ENCODE measurements around the gene ATP4A.
A peak's percentile ranks its signal among the peaks of the same experiment; 100 is the strongest.
"Not testable (repeated sequence)": the region's sequence is repeated elsewhere in the genome, so short reads cannot be mapped to it uniquely, and the experiment has no call there.

ATP4A gene

DNA sequence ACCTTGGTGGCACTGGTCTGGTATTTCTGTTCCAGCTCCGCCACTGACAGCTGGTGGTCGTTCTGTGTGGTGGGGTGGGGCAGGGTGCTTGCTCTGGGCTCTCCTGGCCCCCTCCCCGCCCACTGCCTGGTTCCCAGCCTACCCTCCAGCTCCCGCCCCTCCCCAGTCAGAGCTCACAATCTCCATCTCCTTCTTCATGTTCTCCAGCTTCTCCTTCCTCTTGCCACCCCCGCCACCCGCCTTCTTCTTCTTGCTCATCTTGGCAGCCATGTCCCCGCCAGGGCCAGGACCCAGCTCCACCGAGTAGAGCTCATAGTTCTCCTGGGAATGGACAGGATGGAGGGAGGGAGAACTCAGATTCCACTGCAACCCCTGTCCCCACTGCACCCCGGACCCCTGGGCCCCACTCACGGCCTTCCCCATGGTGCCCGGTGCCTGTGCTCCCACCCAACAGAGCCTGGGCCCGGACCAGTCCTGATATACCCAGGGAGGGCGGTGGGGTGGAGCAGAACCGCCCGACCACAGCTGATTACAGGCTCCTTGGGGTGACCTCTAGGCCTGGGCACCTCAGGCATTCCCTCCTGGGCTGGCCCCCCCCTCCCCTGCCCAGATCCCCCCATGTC lies at the start of gene ATP4A:
ATP4A (minus strand) TSS at position 452 of the 623 bp plus-strand sequence; CDS start at position 423, 29 bp downstream.
- DNase-seq (ENCODE audit: low read depth in 2 of 2) = no peak

DNA sequence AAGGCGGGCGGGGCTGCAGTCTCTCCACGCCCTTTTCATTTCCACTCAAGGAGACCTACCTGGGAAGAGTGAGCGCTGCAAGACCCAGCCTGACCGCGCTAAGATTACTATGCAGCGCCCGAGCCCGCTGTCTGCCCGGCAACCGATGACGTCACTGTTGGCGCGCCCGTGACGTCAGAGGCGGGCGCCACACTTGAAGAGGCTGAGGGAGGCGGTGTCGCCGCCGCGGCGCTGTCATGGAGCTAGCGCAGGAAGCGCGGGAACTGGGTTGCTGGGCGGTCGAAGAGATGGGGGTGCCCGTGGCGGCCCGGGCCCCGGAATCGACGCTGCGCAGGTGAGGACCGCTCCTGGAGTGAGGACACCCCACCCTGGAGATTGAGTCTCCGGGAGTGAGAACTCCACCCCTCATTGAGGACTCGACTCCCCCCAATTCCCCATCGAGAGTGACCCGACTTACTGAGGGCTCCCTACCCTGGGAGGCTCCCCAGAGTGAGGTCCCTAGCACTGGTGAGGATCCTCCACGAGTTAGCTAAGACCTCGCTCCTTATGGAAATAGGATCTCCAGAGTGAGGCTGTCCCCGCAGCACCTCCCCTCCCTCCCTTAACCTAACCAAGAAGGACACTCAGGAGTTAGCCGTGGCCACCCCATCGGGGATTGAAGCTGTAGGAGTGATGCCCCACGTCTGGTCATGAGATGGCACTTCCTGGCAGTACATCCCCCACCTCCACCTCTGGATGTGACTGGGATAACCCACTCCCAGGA lies 49.3 kb upstream of the ATP4A start, which contains the start of gene HAUS5:
HAUS5 (plus strand) TSS at position 177 of the 763 bp plus-strand sequence; CDS start at position 237, 60 bp downstream.
- peak; percentile 91 to 93 for DNase-seq (ENCODE audit: low read depth in 2 of 2)

DNA sequence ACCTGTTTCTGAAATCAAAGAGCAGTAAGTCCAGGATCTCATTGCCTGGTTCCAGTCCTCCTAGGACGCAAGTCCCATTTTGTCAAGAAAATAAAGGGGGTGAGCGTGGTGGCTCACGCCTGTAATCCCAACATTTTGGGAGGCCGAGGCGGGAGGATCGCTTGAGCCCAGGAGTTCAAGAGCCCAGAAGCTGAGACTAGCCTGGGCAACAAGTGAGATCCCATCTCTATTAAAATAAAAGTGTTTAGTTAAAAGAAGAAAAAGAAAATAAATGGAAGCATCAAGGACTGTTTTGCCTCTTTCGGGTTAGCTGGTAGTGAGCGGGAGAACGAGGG lies 48.7 kb upstream of the ATP4A start:
- no peak for DNase-seq (ENCODE audit: low read depth in 2 of 2)

DNA sequence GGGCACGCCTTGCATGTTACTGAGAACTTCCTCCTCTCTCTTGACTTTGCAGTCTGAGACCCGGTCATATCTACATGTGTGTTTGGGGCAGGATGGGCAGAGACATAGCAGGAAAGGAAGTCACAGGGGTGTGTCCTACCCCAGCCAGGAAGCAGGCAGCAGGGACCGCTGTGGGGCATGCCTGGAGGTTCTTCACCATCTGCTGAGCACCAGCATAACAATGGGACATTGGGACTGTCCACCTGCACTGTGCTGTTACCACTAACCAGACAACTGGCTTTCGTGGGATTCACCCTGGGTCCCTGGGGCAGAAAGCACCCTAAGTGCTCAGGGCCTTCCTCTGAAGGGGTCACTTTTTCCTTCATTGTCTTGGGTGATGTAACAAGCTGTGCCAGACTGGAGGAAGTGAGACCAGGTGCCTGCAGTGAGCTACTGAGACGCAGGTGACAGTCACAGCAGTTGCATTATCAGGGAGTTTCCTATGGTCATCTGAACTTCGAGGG lies 46.4 kb upstream of the ATP4A start:
- DNase-seq (ENCODE audit: low read depth in 2 of 2) = no peak

DNA sequence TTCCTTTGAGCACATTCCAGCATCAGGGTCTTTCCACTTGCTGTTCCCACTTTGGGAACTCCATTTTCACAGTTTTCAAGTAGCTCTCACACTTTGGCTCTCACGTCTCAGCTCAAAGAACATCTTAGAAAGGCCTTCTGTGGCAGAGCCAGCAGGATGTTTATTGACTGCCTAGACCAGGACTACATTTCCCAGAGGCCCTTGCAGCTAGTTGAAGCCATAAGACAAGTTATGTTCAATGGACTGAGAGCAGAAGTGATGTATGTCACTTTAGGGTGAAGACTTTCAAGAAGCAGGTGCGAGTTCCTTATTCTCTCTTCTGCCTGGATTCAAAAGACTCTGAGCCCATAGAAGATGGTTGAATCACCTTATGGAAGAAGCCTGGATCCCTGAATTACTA lies 44.8 kb upstream of the ATP4A start:
- no peak for DNase-seq (ENCODE audit: low read depth in 2 of 2)

DNA sequence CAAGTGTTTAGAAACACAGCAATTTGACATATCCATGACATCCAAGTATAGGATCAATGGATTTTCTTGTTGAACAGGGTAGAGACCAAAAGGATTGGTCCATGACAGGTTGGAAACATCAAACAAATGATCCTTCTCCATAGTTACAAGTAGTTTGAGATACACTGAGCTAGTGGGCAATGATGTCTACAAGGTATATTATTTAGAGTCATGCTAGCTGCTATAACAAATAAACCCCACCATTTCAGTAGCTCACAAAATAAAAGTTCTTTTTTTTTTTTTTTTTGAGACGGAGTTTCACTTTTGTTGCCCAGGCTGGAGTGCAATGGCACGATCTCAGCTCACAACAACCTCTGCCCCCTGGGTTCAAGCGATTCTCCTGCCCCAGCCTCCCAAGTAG lies 44.2 kb upstream of the ATP4A start:
- DNase-seq (ENCODE audit: low read depth in 2 of 2) = no peak

DNA sequence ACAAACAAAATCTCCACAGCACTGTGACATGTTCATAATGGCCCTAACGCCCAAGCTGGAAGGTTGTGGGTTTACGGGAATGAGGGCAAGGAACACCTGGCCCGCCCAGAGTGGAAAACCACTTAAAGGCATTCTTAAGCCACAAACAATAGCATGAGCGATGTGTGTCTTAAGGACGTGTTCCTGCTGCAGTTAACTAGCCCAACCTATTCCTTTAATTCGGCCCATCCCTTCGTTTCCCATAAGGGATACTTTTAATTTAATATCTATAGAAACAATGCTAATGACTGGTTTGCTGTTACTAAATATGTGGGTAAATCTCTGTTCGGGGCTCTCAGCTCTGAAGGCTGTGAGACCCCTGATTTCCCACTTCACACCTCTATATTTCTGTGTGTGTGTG lies 43.7 kb upstream of the ATP4A start:
- not testable (repeated sequence) for DNase-seq (ENCODE audit: low read depth in 2 of 2)

DNA sequence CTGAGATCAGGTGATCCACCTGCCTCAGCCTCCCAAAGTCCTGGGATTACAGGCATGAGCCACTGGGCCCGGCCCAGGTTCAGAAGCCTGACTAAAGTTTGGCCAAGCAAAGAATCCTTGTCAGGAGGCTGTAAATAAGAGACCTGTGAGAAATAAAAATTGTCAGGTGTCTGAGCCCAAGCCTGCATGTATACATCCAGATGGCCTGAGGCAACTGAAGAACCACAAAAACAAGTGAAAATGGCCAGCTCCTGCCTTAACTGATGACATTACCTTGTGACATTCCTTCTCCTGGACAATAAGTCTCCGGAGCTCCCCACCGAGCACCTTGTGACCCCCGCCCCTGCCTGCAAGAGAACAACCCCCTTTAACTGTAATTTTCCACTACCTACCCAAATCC lies 41.0 kb upstream of the ATP4A start:
- DNase-seq (ENCODE audit: low read depth in 2 of 2) = not testable (repeated sequence)

DNA sequence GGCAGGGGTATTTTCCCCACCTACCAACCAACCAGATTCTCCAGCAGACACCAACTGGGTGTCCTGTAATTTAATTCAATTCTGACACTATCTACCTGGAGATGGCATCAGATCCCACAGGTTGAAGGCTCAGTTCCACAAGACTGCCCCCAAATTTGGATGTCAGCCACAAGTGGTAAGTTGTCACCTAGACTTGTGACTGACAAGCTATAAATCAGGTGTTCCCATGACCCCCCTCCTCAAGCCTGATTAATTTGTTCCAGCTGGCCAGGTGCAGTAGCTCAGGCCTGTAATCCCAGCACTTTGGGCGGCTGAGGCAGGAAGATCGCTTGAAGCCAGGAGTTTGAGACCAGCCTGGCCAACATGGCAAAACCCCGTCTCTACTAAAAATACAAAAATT lies 38.5 kb upstream of the ATP4A start:
- no peak for DNase-seq (ENCODE audit: low read depth in 2 of 2)

DNA sequence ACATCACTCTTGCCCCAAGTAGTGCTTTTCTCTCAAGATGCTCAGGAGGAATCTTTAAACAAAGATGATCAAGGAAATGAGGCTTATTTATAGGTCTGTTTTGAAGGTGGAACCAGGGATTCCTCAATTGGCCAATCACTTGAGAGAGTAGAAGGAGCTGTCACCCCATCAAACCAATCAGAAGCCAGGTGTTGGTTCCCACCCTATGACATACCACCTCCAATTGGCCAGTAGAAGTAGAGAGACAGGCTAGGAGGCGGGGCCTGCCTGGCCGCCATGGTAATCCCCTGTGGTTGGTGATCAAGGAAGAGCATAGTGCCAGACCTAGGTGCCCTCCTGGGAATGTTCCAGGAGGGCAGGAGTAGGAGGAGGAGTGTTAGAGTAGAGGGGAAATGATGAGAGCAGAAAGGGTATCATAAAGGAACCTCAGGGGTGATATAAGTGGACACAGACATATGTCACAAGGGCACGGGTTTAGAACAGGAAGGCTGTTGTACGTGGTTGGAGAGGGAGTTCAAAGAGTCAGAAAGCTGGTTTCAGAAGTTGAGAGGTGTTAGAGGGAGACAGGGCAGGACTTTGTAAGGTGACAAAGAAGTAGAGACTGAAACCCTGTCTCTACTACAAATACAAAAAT lies 33.0 kb upstream of the ATP4A start:
- no peak for DNase-seq (ENCODE audit: low read depth in 2 of 2)

DNA sequence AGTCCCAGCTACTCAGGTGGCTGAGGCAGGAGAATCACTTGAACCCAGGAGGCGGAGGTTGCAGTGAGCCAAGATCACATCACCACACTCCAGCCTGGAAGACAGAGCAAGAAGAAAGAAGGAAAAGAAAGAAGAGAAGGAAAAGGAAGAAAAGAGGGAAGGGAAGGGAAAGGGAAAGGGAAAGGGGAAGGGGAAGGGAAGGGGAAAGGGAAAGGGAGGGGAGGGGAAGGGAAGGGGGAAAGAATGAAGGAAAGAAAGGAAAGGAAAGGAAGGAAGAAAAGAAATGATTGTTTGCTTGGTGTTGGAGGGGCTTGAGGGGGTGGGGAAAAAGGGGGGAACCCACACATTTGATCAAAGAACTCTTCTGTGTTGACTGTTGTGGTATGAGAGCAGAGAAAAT lies 32.5 kb upstream of the ATP4A start:
- DNase-seq (ENCODE audit: low read depth in 2 of 2) = no peak

DNA sequence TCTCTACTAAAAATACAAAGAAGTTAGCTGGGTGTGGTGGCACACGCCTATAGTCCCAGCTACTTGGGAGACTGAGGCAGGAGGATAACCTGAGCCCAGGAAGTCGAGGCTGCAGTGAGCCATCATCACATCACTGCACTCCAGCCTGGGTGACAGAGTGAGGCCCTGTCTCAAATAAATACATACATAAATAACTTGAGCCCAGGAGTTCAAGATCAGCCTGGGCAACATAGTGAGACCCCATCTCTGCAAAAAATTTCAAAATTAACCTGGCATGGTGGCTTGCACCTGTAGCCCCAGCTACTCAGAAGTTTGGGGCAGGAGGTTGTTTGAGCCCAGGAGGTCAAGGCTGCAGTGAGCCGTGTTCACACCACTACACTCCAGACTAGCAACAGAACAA lies 31.6 kb upstream of the ATP4A start:
- DNase-seq (ENCODE audit: low read depth in 2 of 2) = not testable (repeated sequence)

DNA sequence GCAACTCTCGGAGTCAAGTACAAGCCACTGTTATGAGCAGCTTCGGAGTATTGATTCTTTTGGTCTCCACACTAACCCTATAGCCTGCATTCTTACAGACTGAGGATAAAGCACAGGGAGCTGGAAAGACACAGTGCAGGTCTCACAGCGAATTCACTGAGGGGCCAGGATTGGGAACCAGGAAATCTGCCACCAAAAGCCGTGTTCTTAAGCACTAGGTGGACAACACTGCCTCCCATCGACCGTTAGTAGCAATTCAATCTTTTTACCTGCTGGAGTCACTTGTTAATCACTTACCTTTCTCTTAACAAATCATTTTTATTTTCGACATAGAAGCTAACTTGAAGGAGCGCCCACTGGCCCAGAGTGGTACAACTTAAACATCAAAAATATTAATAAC lies 28.8 kb upstream of the ATP4A start:
- no peak for DNase-seq (ENCODE audit: low read depth in 2 of 2)

DNA sequence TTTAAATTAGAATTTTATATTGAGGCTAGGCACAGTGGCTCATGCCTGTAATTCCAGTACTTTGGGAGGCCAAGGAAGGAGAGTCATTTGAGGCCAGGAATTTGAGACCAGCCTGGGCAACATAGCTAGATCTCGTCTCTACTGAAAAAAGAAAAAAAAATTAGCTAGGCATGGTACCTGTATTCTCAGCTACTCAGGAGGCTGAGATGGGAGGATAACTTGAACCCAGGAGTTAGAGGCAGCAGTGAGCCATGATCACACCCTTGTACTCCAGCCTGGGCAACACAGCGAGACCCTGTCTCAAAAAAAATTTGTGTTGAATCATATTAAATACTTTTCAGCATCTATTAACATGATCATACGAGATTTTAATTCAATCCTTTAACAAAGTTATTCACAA lies 27.4 kb upstream of the ATP4A start:
- no peak for DNase-seq (ENCODE audit: low read depth in 2 of 2)

DNA sequence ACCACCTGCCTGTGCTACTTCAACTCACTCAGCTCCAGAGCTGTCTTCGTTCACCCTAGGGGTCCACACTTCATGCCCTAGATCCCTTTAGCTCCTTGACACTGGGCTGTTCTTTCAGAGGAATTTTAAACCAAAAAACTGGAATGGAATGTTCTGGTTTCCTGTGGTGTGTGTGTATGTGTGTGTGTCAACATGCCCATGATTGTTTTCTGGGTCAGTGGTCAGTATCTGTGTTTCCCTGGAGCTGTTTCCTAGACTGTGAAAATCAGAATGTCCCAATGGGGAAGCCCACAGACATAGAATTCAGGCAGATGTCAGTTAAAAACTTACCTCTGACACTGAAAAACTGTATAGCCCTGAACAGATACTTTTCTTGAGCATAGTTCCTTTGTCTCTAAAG lies 23.9 kb upstream of the ATP4A start:
- DNase-seq (ENCODE audit: low read depth in 2 of 2) = no peak

DNA sequence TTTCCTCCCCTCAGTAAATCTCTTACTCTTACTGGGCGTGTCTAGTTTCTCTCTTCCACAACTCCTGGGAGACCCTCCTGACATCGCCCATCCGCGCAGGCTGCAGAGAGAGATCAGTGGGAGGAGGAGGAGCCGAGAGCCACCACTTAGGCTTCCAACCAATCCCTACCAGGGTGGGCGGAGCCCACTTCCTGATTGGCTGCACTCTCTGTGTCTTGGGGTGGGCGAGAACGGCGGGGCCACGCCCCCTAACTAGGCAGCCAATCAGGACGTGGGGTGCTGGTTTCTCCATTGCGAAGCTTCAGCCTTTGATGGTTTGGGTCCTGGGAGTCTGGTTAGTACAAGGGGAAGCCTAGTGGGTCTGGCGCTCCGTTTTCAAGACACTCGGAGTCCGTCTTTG lies 22.4 kb upstream of the ATP4A start, which contains the start of gene PMIS2:
PMIS2 (plus strand) TSS at position 326 of the 400 bp plus-strand sequence. CDS start 87 bp downstream, outside the sequence.
- peak in 1 of 2 donors; percentile 16 for DNase-seq (ENCODE audit: low read depth in 2 of 2)

DNA sequence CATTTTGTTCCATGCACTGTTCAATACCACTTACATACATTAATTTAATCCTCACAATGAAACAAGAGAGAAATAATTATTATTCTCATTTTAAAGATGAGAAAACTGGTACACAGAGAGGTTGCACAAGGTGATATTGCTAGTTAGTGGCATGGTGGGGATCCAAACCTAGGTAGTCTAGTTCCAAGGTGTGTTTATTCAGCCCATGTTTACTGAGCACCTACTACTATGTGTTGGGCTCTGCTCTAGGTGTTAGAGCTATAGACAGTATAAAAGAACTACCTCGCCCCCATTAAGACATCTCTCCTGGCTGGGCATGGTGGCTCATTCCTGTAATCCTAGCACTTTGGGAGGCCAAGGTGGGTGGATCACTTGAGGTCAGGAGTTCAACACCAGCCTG lies 19.3 kb upstream of the ATP4A start:
- no peak for DNase-seq (ENCODE audit: low read depth in 2 of 2)

DNA sequence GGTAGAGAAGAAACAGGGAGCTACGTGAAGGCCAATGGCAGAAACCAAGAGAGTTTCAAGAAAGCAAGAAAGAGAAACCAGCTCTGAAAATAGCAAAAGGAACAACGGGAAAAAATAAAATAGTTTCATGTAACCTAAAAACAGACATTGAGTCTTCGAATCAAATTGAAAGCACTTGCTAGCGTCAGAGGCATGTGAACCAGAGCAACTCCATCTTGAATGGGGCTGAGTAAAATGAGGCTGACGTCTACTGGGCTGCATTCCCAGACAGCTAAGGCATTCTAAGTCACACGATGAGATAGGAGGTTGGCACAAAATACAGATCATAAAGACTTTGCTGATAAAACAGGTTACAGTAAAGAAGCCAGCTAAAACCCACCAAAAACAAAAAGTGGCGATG lies 15.2 kb upstream of the ATP4A start:
- DNase-seq (ENCODE audit: low read depth in 2 of 2) = no peak

DNA sequence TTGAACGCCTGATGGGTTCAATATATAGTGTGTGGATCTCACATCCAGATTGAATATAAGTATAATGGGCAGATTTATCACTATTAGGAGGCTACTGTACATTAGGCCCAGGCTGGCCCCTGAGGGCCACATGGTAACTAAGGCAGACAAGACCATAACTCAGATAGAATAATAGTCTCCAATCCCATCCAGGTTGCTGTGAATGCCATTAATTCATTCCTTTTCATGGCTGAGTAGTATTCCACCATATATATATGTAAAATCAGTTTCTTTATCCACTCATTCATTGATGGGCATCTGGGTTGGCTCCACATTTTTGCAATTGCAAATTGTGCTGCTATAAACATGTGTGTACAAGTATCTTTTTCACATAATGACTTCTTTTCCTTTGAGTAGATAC lies 14.5 kb upstream of the ATP4A start:
- no peak for DNase-seq (ENCODE audit: low read depth in 2 of 2)

DNA sequence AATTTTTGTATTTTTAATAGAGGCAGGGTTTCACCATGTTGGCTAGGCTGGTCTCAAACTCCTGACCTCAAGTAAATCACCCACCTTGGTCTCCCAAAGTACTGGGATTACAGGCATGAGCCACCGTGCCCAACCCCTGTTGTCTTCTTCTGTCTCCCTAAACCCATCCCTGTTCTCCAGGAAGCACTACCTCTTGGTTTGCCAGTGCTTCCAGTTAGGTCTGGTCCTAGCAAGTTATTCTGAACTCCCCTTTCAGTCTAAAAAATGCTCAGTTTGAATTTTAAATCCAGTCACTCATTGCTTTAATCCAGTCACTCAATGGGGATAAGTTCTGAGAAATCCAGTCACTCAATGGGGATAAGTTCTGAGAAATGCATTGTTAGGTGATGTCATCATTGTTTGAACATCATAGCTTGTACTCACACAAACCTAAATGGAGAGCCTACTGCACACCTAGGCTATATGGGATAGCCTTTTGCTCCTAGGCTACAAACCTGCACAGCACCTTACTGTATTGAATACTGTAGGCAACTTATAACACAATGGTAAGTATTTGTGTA lies 8.0 kb upstream of the ATP4A start:
- no peak for DNase-seq (ENCODE audit: low read depth in 2 of 2)

DNA sequence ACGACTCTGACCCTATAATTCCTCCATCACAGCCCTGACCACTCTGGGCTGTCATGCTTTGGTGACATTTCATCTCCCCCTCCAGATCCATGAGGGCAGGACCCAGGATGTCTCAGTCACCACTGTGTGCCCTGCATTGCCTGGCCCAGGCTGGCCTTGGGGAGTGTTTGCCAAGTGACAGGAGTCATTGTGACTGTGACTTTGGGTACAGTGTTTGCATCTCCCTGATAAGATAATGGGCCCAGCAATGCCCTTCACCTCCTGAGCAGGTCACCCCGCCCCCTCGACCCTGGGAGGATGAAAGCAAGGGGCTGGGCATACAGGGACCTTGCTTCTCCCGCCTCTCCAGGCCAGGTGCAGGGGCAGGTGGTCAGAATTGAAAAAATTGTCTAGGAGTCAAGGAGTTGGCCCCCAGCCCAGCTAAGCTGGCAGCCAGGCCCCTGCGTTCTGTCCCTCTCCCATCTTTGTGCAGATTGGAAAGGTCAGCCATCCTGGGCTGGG lies 5.9 kb upstream of the ATP4A start:
- no peak for DNase-seq (ENCODE audit: low read depth in 2 of 2)

DNA sequence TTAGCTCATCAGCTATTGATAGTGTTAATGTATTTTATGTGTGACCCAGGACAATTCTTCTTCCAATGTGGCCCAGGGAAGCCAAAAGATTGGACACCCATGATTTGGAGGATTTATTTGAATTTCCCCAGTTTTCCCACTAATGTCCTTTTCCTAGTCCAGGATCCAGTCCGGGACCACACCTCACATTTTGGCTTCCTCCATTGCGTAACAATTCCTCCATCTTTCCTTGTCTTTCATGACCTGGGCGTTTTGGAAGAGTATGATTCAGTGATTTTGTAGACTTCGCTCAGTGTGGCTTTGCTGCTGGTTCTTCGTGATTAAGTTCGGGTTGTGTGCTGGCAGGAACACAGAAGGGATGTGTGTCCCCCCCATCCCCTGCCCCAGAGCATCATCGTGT lies 3.3 kb upstream of the ATP4A start:
- no peak for DNase-seq (ENCODE audit: low read depth in 2 of 2)

Measured in stimulated activated CD4-positive, alpha-beta T cell treated with anti-CD3 and anti-CD28 coated beads, Interleukin-15, amount 100 ng/mL, for 48 hours (primary cell).